Measurements from ENCODE around the gene GAP43. TPM values are rescaled to one million over a fixed set of nuclear protein-coding genes. Genes with fewer than 3 reads are reported as not detected.

The GAP43 gene
- total RNA-seq, 1 donor from 2014 or later, result not detected

DNA sequence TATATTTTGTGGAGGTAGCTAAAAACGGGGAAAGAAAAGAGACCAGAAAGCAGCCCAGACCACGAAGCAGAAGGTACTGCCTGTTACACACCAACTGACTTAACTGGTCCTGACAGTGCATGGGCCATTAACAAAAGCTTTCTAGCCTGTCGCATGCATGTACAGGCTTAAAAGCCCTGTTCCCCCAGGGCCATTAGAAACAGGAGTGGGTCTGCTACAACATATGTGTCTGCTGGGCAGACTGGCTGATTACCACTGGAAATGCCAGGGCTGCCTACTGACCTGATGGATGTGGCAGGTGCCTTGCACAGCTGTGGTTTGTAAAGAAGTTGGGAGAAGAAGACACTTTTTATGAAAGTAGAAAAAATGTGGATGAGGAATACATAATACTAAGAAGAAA lies 137.4 kb downstream of the GAP43 start:
- no peak for DNase-seq (ENCODE audit: low spot score)

GRCh38 chr3:115761927-115762305 lies 138.6 kb downstream of the GAP43 start:
- no peak for DNase-seq (ENCODE audit: low spot score)

DNA sequence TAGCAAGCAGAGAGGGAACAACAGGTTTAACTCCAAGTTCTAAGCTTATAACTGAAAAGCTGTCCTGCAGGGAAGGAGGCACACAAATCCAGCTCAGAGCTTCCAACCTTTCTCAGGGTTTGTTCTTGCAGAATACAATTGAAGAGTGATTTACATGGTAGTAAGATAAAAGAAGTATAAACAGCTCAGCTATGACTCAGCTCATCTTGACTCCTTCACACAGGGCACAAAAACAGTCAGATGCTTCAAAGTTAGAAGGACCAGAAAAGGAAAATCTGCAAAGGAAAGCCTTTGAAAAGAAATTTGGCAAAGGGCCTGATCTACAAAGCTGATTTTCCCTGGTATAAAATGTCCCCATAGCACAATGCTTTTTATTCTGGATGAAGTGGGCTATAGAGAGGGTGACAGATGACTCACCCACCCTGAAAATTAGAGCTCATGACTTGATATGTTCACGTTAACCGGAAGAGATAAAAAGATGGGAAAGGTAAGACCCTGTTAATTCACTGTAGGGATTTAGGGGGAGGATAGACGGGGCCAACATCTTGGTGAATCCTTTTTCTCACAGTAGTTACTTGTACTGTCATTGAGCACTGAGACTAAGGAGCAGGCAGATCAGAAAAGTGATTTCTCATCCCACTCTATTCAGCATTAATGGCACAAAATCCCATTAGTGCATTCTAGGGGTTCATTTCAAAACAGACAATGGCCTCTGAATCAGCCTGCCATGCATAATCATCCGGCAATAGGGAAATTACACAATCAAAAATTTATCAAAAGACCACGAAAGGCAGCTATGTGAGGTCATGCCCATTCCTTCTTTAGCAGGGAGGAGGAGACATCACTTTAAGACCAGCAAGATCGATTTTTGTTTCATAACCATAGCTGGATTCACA lies 143.5 kb downstream of the GAP43 start:
- no peak for DNase-seq (ENCODE audit: low spot score)

DNA sequence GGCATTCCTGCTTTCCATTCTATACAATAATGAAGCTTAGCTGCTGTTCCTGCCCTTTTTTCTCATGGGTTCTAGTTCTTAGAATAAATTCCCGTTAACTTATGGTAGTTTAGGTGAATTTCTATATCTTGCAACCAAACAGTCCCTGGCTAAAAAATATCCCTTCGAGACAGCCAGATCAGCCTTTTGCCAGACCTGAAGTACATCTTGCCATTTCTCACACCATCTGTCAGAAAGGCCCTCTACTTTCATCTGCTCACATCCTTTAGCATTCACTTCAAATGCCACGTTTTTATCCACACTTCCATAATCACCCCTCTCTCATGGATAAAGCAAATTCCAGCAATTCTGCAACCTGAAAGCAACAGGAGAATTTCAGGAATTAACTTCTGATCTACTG lies 145.4 kb downstream of the GAP43 start:
- DNase-seq (ENCODE audit: low spot score), result no peak
